Right lung (tissue), 5 donors: Measurements from ENCODE around the gene STMN1. TPM values are rescaled to one million over a fixed set of nuclear protein-coding genes. Genes with fewer than 3 reads are reported as not detected.

ENCODE experiments used
- DNase-seq, 2 donors: peaks; one replicate each; pipeline ENCODE4 v3.0.0-alpha.2; 2013
- polyA plus RNA-seq, 5 donors: library from polyadenylated mRNA; unstranded; fragments of 120-200 nt; gene quantifications; one replicate each; pipeline versions ENCODE4 v1.2.1 to v1.2.3, GENCODE V29; 2013; ENCODE audit warnings: inconsistent platforms in 1 of 5, low replicate concordance in 1 of 5; ENCODE audit not compliant: insufficient read length in 5 of 5, insufficient read depth in 1 of 5

STMN1 gene
- polyA plus RNA-seq, 5 donors = 799 to 1,532 (median 1,016) TPM

GRCh38 chr1:25922971-25923552 is 16.8 kb upstream of the STMN1 start:
- no peak for DNase-seq

- no peak for DNase-seq
Measured at GRCh38 chr1:25922056-25922970, 16.1 kb upstream of the STMN1 start.

- no peak for DNase-seq
Measured at GRCh38 chr1:25918615-25919014, 12.4 kb upstream of the STMN1 start.

- DNase-seq = no peak
Measured at GRCh38 chr1:25917996-25918395, 11.8 kb upstream of the STMN1 start.

GRCh38 chr1:25916460-25916859 is 10.2 kb upstream of the STMN1 start:
- no peak for DNase-seq

- DNase-seq = no peak
Measured at GRCh38 chr1:25914074-25914995, 8.1 kb upstream of the STMN1 start.

GRCh38 chr1:25913206-25913605 is 7.0 kb upstream of the STMN1 start:
- no peak for DNase-seq

GRCh38 chr1:25912076-25912831 is 6.0 kb upstream of the STMN1 start:
- DNase-seq = no peak

GRCh38 chr1:25911162-25911561 is 4.9 kb upstream of the STMN1 start:
- DNase-seq = no peak

GRCh38 chr1:25909040-25909439 is 2.8 kb upstream of the STMN1 start:
- DNase-seq = no peak

GRCh38 chr1:25908161-25908560 is 1.9 kb upstream of the STMN1 start:
- DNase-seq = no peak

- DNase-seq = no peak
Measured at GRCh38 chr1:25907601-25908000, 1.4 kb upstream of the STMN1 start.

GRCh38 chr1:25906644-25907300 is 553 bp upstream of the STMN1 start:
- no peak for DNase-seq

GRCh38 chr1:25904943-25905679 is 1.1 kb downstream of the STMN1 start:
- peak; percentile 91 to 93 for DNase-seq

- DNase-seq = no peak
Measured at GRCh38 chr1:25903986-25904385, 2.2 kb downstream of the STMN1 start.

- DNase-seq = no peak
Measured at GRCh38 chr1:25902462-25902861, 3.8 kb downstream of the STMN1 start.

GRCh38 chr1:25900219-25900618 is 6.0 kb downstream of the STMN1 start:
- DNase-seq = no peak

- no peak for DNase-seq
Measured at GRCh38 chr1:25899792-25900191, 6.4 kb downstream of the STMN1 start.

GRCh38 chr1:25898223-25899015 is 7.8 kb downstream of the STMN1 start:
- DNase-seq = no peak
